Fibroblast of the aortic adventitia (primary cell): ENCODE data around the gene TMEM39B. TPM values are rescaled to one million over a fixed set of nuclear protein-coding genes. Genes with fewer than 3 reads are reported as not detected.
"Not testable (repeated sequence)": the region's sequence is repeated elsewhere in the genome, so short reads cannot be mapped to it uniquely, and the experiment has no call there.

Source experiments
- DNase-seq: peaks from one replicate; pipeline ENCODE4 v3.0.0-alpha.2; 2010; ENCODE audit warnings: low read depth
- H3K4me3 ChIP-seq: 2 replicates; pipeline ENCODE4 v1.5.1; 2011; ENCODE audit warnings: low read depth, mild to moderate bottlenecking, control low read depth, low read length, moderate library complexity
- CTCF ChIP-seq: IDR thresholded peaks from 2 replicates; pipeline ENCODE4 v1.5.1; 2011; ENCODE audit warnings: mild to moderate bottlenecking, low read length, control low read depth, inconsistent platforms; ENCODE audit not compliant: insufficient read depth
- total RNA-seq: library from RNA; depleted of rRNA; stranded (reverse); fragments of >200 nt; gene quantifications from 2 replicates; pipeline ENCODE4 v1.2.3, GENCODE V29; 2012; ENCODE audit warnings: low replicate concordance

Gene TMEM39B
- total RNA-seq, 1 donor, result 9.0 TPM

- no peak for DNase-seq
- no peak for TF ChIP-seq CTCF
- no peak overlapping the region for H3K4me3 ChIP-seq
These were observed 21.0 kb upstream of the TMEM39B start for GRCh38 chr1:32051706-32052105.

DNA sequence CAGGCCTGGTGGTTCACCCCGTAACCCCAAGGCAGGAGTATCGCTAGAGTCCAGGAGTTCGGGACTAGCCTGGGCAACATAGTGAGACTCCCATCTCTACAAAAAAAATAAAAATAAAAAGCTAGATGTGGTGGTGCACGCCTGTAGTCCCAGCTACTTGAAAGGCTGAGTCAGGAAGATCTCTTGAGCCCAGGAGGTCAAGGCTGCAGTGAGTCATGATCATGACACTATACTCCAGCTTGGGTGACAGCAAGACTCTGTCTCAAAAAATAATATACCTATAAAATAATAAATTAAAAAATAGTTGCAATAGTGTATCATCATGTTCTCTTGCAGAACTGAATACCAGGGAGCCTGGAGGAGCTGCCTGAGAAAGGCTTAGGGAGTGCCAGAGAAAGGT lies 19.9 kb upstream of the TMEM39B start:
- no peak for TF ChIP-seq CTCF
- no peak overlapping the region for H3K4me3 ChIP-seq
- no peak for DNase-seq

DNA sequence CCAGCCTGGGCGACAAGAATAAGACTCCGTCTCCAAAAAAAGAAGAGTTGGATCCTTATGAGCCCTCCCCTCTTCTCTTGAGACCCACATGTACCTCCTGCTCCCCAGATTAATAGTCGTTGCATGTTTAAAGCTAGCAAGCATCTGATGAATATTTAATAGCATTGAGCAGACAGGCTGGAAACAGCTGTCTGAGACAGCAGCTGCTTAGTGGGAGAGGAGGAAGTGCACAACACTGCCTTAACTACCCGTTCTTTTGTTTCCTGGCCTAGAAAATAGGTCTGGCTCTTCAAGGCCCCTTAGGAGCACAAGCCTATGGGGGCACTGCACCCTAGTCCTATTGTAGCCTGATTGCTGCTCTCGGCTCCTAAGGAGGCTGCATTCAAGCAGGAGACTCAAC lies 17.3 kb upstream of the TMEM39B start:
- no peak for TF ChIP-seq CTCF
- no peak overlapping the region for H3K4me3 ChIP-seq
- no peak for DNase-seq

DNA sequence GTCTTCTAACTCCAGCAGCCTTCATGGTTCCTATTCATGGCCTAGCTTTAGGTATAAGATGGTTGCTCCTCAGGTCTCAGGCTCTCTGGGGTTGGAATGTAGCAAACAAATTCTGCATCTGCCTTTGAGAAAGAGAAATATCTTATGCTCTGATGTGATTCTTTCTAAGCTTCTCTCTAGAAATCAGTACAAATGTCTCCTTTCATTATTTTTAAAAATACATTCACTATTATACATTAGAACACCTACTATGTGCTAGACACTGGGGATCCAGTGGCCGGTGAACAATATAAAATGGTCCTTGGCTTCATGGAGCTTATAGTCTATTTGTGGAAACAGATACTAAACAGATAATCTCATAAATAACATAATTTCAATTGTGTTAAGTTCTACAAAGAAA lies 16.1 kb upstream of the TMEM39B start:
- DNase-seq, result no peak
- no peak overlapping the region for H3K4me3 ChIP-seq
- no peak for TF ChIP-seq CTCF

DNA sequence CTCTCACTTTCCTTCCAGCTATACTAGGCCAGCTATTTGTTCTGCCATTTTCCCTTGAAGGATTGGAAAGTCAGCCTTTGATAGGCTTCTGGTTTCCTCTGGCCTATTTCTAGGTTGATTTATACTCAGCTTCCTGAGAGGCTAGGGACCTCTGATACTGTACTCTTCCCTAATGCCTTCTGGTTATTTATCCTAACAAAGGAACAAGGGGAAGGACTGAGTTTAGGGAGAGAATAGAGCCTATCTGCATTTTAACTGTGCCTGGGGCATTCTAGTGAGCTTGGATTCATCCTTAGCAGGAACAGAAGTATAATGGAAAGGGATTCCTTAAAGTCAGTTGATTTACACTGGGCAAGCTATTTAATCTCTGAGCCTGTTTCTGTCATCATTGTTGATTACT lies 11.8 kb upstream of the TMEM39B start:
- TF ChIP-seq CTCF, result no peak

GRCh38 chr1:32062867-32063230 lies 9.9 kb upstream of the TMEM39B start:
- DNase-seq, result peak; percentile 30
- H3K4me3 ChIP-seq, result no peak overlapping the region
- no peak for TF ChIP-seq CTCF

More for the DNA sequence above, 11.8 kb upstream of the TMEM39B start:
- no peak for DNase-seq
- no peak overlapping the region for H3K4me3 ChIP-seq

GRCh38 chr1:32063261-32063681 lies 9.5 kb upstream of the TMEM39B start:
- peak; percentile 81 for DNase-seq
- TF ChIP-seq CTCF, result peak; percentile 63
- no peak overlapping the region for H3K4me3 ChIP-seq

GRCh38 chr1:32065613-32066488 lies 6.9 kb upstream of the TMEM39B start:
- H3K4me3 ChIP-seq, DNase-seq: not testable (repeated sequence)
